ENCODE measurements around the gene CAMK1D. TPM values are rescaled to one million over a fixed set of nuclear protein-coding genes. Genes with fewer than 3 reads are reported as not detected.

Gene CAMK1D
- total RNA-seq, 1 experiment from 2014 or later = 6.3 TPM

- Histone ChIP-seq H2BK5ac (ENCODE audit: insufficient read length, low read length) (no peak overlapping the region), H2BK12ac (ENCODE audit: insufficient read length, low read depth, low read length) (no peak overlapping the region), H3K4me2 (ENCODE audit: insufficient read depth, insufficient read length, low read length) (no peak overlapping the region), H3K9ac (ENCODE audit: extremely low read depth, insufficient read length, low read length) (no peak overlapping the region), H2AFZ (ENCODE audit: low read length) (no peak overlapping the region), H3K14ac (ENCODE audit: insufficient read depth, low read length) (no peak overlapping the region), H4K8ac (replicated peaks; ENCODE audit: insufficient read length, low read depth, low read length) (no peak overlapping the region), H3K4me1 (ENCODE audit: insufficient read depth, low read length) (no peaks in the 10 kb centered on the region; the same call in 1 of the 2 replicates), H4K91ac (ENCODE audit: insufficient read length, low read depth, low read length) (no peak overlapping the region), H4K5ac (ENCODE audit: insufficient read length, low read depth, low read length) (no peak overlapping the region), H3K23me2 (ENCODE audit: insufficient read length, low read depth, low read length, poor library complexity, severe bottlenecking) (no peaks in the 10 kb centered on the region), H3K27me3 (ENCODE audit: insufficient read depth, low read length) (no peaks in the 10 kb centered on the region), H3K23ac (ENCODE audit: insufficient read length, low read depth, low read length) (no peak overlapping the region), H2BK15ac (ENCODE audit: low read depth, low read length) (no peak overlapping the region), H3K9me3 (ENCODE audit: control insufficient read depth, low read depth, low read length) (no peaks in the 10 kb centered on the region), H2BK120ac (ENCODE audit: low read depth, low read length, poor library complexity, severe bottlenecking) (no peak overlapping the region), H3K18ac (ENCODE audit: insufficient read length, low read depth, low read length) (no peak overlapping the region), H3K27ac (ENCODE audit: insufficient read length, low read depth, low read length) (no peak overlapping the region), H3K56ac (ENCODE audit: insufficient read length, low read depth, low read length) (no peak overlapping the region), H4K20me1 (ENCODE audit: control insufficient read depth, insufficient read depth, insufficient read length) (no peaks in the 10 kb centered on the region), H3K4ac (ENCODE audit: low read depth, low read length) (no peak overlapping the region), H2AK5ac (ENCODE audit: insufficient read length, low read length) (no peak overlapping the region), H3K79me2 (ENCODE audit: insufficient read depth, low read length) (no peaks in the 10 kb centered on the region), H3K79me1 (ENCODE audit: insufficient read depth, low read depth, low read length, poor library complexity, severe bottlenecking) (no peaks in the 10 kb centered on the region), H3T11ph (ENCODE audit: low read length) (no peak overlapping the region), H2BK20ac (ENCODE audit: low read depth, low read length, poor library complexity, severe bottlenecking) (no peak overlapping the region)
- peak; percentile 27; the same call in 2 of the 3 replicates for TF ChIP-seq CTCF (conservative IDR thresholded peaks at IDR 0.05)
- peaks cover 25 to 29% of the 10 kb centered on the region in 2 experiments for H3K4me1 Mint-ChIP-seq
- H3K27ac Mint-ChIP-seq = peak overlapping the region in 1 of 3 experiments; percentile 73; a peak in 3 of 7 replicates
- DNase-seq = no peak
- no peak overlapping the region for H3K4me3 Mint-ChIP-seq
- no peaks in the 10 kb centered on the region for H3K36me3 Mint-ChIP-seq (ENCODE audit: insufficient read depth in 1 of 3, low read depth in 3 of 3)
- no peaks in the 10 kb centered on the region for H3K27me3 Mint-ChIP-seq (ENCODE audit: low read depth)
- WGBS (ENCODE audit: extremely low coverage, insufficient read length, low lambda C conversion rate) = no CpG with 5 or more reads among the region's 16 CpGs
- no peaks in the 10 kb centered on the region; a peak in 1 of 5 replicates for H3K9me3 Mint-ChIP-seq
These were observed 152.6 kb downstream of the CAMK1D start for GRCh38 chr10:12501841-12502525.

All from H9 (cell line).